Measurements from ENCODE around the gene UQCC2. TPM values are rescaled to one million over a fixed set of nuclear protein-coding genes. Genes with fewer than 3 reads are reported as not detected.

The UQCC2 gene
- total and polyA plus RNA-seq, 2 donors (not counting 1 experiment from before 2014, with no cell fraction given): 13.2 to 16.6 TPM

- no peaks in the 10 kb centered on the region for H3K9me3 ChIP-seq (ENCODE audit: control extremely low read depth in 1 of 3, control insufficient read depth in 2 of 3, insufficient read depth in 1 of 3, low read length in 2 of 3)
- no peak overlapping the region for H2AFZ ChIP-seq (ENCODE audit: insufficient read depth, low read depth, low read length, poor library complexity, severe bottlenecking)
- CTCF ChIA-PET: interaction anchor here (0.7 to 3.5 kb wide), 2 partner anchors 53 to 106 kb away, joined by 3 to 15 read pairs; no protein-coding TSS in a partner anchor
- H3K4me3 Mint-ChIP-seq: peak overlapping the region; percentile 83
- peaks cover 81% of the 10 kb centered on the region for H3K4me1 Mint-ChIP-seq
- H3K4me1 ChIP-seq (ENCODE audit: control insufficient read depth in 2 of 2, insufficient read depth in 2 of 2, low read length in 2 of 2): peaks cover 87 to 92% of the 10 kb centered on the region in 2 donors
- H3K36me3 ChIP-seq (replicated peaks in 1 of 2; ENCODE audit: control extremely low read depth in 1 of 2, control insufficient read depth in 1 of 2, extremely low read depth in 1 of 2, insufficient read depth in 2 of 2, low read length in 1 of 2): peaks cover 0 to 25% of the 10 kb centered on the region in 2 experiments
- intact Hi-C loops (cut with micrococcal nuclease): loop anchor here (1.0 kb wide), 1 partner anchor 15 kb away; the partner anchor contains the start of gene UQCC2
- H3K27me3 Mint-ChIP-seq: no peaks in the 10 kb centered on the region
- no peaks in the 10 kb centered on the region for H3K27me3 ChIP-seq (replicated peaks in 1 of 4; ENCODE audit: control extremely low read depth in 1 of 4, control insufficient read depth in 3 of 4, insufficient read depth in 4 of 4, low read length in 3 of 4)
- no peaks in the 10 kb centered on the region for H3K9me3 Mint-ChIP-seq (ENCODE audit: insufficient read depth)
- DNase-seq (no peak), ATAC-seq (ENCODE audit: low read depth) (no peak)
- 85% methylated on average over 6 of the region's 10 CpGs for WGBS (ENCODE audit: insufficient coverage)
- peak overlapping the region; percentile 82 for H3K4me2 ChIP-seq (replicated peaks; ENCODE audit: low read depth, low read length, poor library complexity, severe bottlenecking)
- H3K27ac Mint-ChIP-seq: peak overlapping the region; percentile 91
- POLR2A ChIA-PET: interaction anchor here (0.5 to 2.1 kb wide), 2 partner anchors 15 to 383 kb away, joined by 3 to 4 read pairs; partner anchors contain the start of gene UQCC2
- H3K9ac ChIP-seq (ENCODE audit: low read length): peak overlapping the region; percentile 59
- peak overlapping the region in 1 of 5 experiments; percentile 49 for H3K4me3 ChIP-seq (ENCODE audit: control extremely low read depth in 1 of 5, extremely low read depth in 1 of 5, insufficient read depth in 1 of 5, low read depth in 2 of 5, low read length in 4 of 5)
- H4K20me1 ChIP-seq (ENCODE audit: control insufficient read depth, insufficient read depth, low read length, poor library complexity, severe bottlenecking): no peaks in the 10 kb centered on the region
- peak overlapping the region; percentile 91 to 92 for H3K27ac ChIP-seq (ENCODE audit: low read length in 2 of 2)
- no peak for TF ChIP-seq CTCF (IDR thresholded peaks at IDR 0.05)
- no peak for TF ChIP-seq EZH2 (IDR thresholded peaks at IDR 0.05; ENCODE audit: borderline replicate concordance, insufficient read depth, low read depth, low read length, poor library complexity, severe bottlenecking)
- peaks cover 5% of the 10 kb centered on the region for H3K79me2 ChIP-seq (ENCODE audit: control insufficient read depth, insufficient read depth, low read length)
These were observed 15.4 kb downstream of the UQCC2 start for GRCh38 chr6:33696076-33696475.

- no peaks in the 10 kb centered on the region for H3K9me3 Mint-ChIP-seq (ENCODE audit: insufficient read depth)
- Histone ChIP-seq H3K79me2 (ENCODE audit: control insufficient read depth, insufficient read depth, low read length) (peaks cover 3% of the 10 kb centered on the region), H3K9ac (ENCODE audit: low read length) (no peak overlapping the region), H3K27me3 (replicated peaks in 1 of 4; ENCODE audit: control extremely low read depth in 1 of 4, control insufficient read depth in 3 of 4, insufficient read depth in 4 of 4, low read length in 3 of 4) (no peaks in the 10 kb centered on the region), H3K4me3 (ENCODE audit: control extremely low read depth in 1 of 5, extremely low read depth in 1 of 5, insufficient read depth in 1 of 5, low read depth in 2 of 5, low read length in 4 of 5) (peak overlapping the region in 1 of 5 experiments; percentile 49), H3K4me2 (replicated peaks; ENCODE audit: low read depth, low read length, poor library complexity, severe bottlenecking) (peak overlapping the region; percentile 82), H3K9me3 (ENCODE audit: control extremely low read depth in 1 of 3, control insufficient read depth in 2 of 3, insufficient read depth in 1 of 3, low read length in 2 of 3) (no peaks in the 10 kb centered on the region), H3K4me1 (ENCODE audit: control insufficient read depth in 2 of 2, insufficient read depth in 2 of 2, low read length in 2 of 2) (peaks cover 83 to 88% of the 10 kb centered on the region in 2 donors), H4K20me1 (ENCODE audit: control insufficient read depth, insufficient read depth, low read length, poor library complexity, severe bottlenecking) (no peaks in the 10 kb centered on the region), H2AFZ (ENCODE audit: insufficient read depth, low read depth, low read length, poor library complexity, severe bottlenecking) (no peak overlapping the region), H3K36me3 (replicated peaks in 1 of 2; ENCODE audit: control extremely low read depth in 1 of 2, control insufficient read depth in 1 of 2, extremely low read depth in 1 of 2, insufficient read depth in 2 of 2, low read length in 1 of 2) (peaks cover 0 to 30% of the 10 kb centered on the region in 2 experiments), H3K27ac (ENCODE audit: low read length in 2 of 2) (peak overlapping the region; percentile 91 to 92)
- 61% methylated on average over 16 of the region's 16 CpGs for WGBS (ENCODE audit: insufficient coverage)
- DNase-seq: no peak
- H3K27ac Mint-ChIP-seq: peak overlapping the region; percentile 93
- H3K4me3 Mint-ChIP-seq: no peak overlapping the region
- intact Hi-C loops (cut with micrococcal nuclease): no loop called here
- H3K4me1 Mint-ChIP-seq: peaks cover 79% of the 10 kb centered on the region
- no peaks in the 10 kb centered on the region for H3K27me3 Mint-ChIP-seq
- ChIA-PET CTCF (interaction anchor here (0.7 to 3.5 kb wide), 5 partner anchors 16 to 110 kb away, joined by 3 to 15 read pairs (median 9); partner anchors contain the start of gene UQCC2), POLR2A (interaction anchor here (1.6 to 2.1 kb wide), 2 partner anchors 16 to 74 kb away, joined by 4 read pairs; partner anchors contain the start of gene UQCC2)
- no peak for ATAC-seq (ENCODE audit: low read depth)
- no peak for TF ChIP-seq CTCF (IDR thresholded peaks at IDR 0.05)
- no peak for TF ChIP-seq EZH2 (IDR thresholded peaks at IDR 0.05; ENCODE audit: borderline replicate concordance, insufficient read depth, low read depth, low read length, poor library complexity, severe bottlenecking)
These were observed 16.0 kb downstream of the UQCC2 start for GRCh38 chr6:33695451-33695887.

All from B cell (primary cell).